ENCODE results near the gene LRATD1.

DNA sequence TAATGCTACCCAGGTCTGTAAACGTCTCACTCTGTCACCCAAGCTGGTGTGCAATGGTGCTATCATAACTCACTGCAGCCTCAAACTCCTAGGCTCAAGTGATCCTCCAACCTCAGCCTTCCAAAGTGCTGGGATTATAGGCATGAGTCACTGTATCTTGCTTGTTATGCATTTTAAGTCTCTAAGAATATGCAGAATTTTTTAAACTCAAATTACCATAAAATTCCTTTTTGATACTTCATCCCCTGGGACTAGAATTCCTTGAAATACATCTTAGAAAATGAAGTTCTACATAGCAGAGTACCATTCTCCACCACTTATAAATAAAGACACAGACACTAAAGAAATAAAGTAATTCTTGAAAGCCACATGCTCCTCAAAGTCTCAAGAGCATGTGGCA lies 30.2 kb upstream of the LRATD1 start:
- TF ChIP-seq, protein P1, sequence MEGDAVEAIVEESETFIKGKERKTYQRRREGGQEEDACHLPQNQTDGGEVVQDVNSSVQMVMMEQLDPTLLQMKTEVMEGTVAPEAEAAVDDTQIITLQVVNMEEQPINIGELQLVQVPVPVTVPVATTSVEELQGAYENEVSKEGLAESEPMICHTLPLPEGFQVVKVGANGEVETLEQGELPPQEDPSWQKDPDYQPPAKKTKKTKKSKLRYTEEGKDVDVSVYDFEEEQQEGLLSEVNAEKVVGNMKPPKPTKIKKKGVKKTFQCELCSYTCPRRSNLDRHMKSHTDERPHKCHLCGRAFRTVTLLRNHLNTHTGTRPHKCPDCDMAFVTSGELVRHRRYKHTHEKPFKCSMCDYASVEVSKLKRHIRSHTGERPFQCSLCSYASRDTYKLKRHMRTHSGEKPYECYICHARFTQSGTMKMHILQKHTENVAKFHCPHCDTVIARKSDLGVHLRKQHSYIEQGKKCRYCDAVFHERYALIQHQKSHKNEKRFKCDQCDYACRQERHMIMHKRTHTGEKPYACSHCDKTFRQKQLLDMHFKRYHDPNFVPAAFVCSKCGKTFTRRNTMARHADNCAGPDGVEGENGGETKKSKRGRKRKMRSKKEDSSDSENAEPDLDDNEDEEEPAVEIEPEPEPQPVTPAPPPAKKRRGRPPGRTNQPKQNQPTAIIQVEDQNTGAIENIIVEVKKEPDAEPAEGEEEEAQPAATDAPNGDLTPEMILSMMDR (IDR thresholded peaks at IDR 0.05): no peak
- TF ChIP-seq POLR2A (IDR thresholded peaks at IDR 0.05) (no peak), POLR2AphosphoS5 (IDR thresholded peaks at IDR 0.05; ENCODE audit: insufficient read depth in 1 of 2, low read depth in 1 of 2) (no peak)
